Heart left ventricle (tissue), 16 donors: ENCODE results near the gene ARPC1A. TPM values are rescaled to one million over a fixed set of nuclear protein-coding genes. Genes with fewer than 3 reads are reported as not detected.
"Not testable (repeated sequence)": the region's sequence is repeated elsewhere in the genome, so short reads cannot be mapped to it uniquely, and the experiment has no call there.

Source experiments
- ATAC-seq, 4 donors: fragments of 200-7000 bp; cut with Tn5 transposase; one replicate each; pipeline ENCODE4 v1.9.1; 2020 to 2022; ENCODE audit warnings: moderate library complexity in 4 of 4, mild to moderate bottlenecking in 3 of 4, moderate number of reproducible peaks in 1 of 4
- DNase-seq, 5 donors: peaks; one replicate each; pipeline ENCODE4 v3.0.0-alpha.2; 2020
- H3K27ac ChIP-seq, 12 donors: fragments of 200-600 bp; sonication (generic) in 4 of 12; one replicate each; pipeline versions ENCODE4 v1.5.0 to v1.8.0; 2016 to 2022; ENCODE audit warnings: mild to moderate bottlenecking in 2 of 12
- H3K27me3 ChIP-seq, 9 donors: fragments of 200-600 bp; sonication (generic) in 2 of 9; one replicate each; pipeline versions ENCODE4 v1.5.1 to v1.8.0; 2016 to 2022; ENCODE audit warnings: mild to moderate bottlenecking in 3 of 9
- H3K36me3 ChIP-seq, 9 donors: fragments of 200-600 bp; sonication (generic) in 2 of 9; one replicate each; pipeline versions ENCODE4 v1.5.0 to v1.8.0; 2018 to 2022; ENCODE audit warnings: mild to moderate bottlenecking in 2 of 9
- H3K4me1 ChIP-seq, 12 donors: fragments of 200-600 bp; sonication (generic) in 4 of 12; one replicate each; pipeline versions ENCODE4 v1.5.0 to v1.8.0; 2016 to 2022; ENCODE audit warnings: mild to moderate bottlenecking in 3 of 12
- H3K4me3 ChIP-seq, 12 donors: fragments of 200-600 bp; sonication (generic) in 4 of 12; one replicate each; pipeline versions ENCODE4 v1.5.0 to v1.8.0; 2017 to 2022; ENCODE audit warnings: mild to moderate bottlenecking in 9 of 12, moderate library complexity in 4 of 12
- H3K9me3 ChIP-seq, 12 donors: fragments of 200-600 bp; sonication (generic) in 4 of 12; one replicate each; pipeline versions ENCODE4 v1.5.0 to v1.8.0; 2016 to 2022; ENCODE audit warnings: mild to moderate bottlenecking in 1 of 12
- CTCF ChIP-seq, 12 donors: fragments of 200-600 bp; sonication (generic) in 4 of 12; IDR thresholded peaks; one replicate each; pipeline versions ENCODE4 v1.5.0 to v1.8.0; 2018 to 2022; ENCODE audit warnings: antibody characterized with exemption in 12 of 12, mild to moderate bottlenecking in 5 of 12
- POLR2A ChIP-seq, 2 donors: fragments of 450-650 bp; IDR thresholded peaks; one replicate each; pipeline ENCODE4 v1.6.1; 2017; ENCODE audit warnings: antibody characterized with exemption in 2 of 2, mild to moderate bottlenecking in 2 of 2, moderate library complexity in 2 of 2
- WGBS, 4 donors: extraction: QIAGEN DNeasy Blood & Tissue Kit in 2 of 4; methylation state at CpG; one replicate each; pipeline versions ENCODE4 v1.1.5 to v1.1.7; 2013 to 2018; 5-methylcytosine and 5-hydroxymethylcytosine counted together
- intact Hi-C, 10 donors: fragments of 100-400 bp; cut with DNase I; formaldehyde crosslinking; loops; one replicate each; pipeline versions ENCODE4 v1.11.1 to v1.14.2; 2022
- polyA plus RNA-seq, 2 donors: library from polyadenylated mRNA; stranded (reverse); fragments of 200-250 nt; gene quantifications; one replicate each; pipeline ENCODE4 v1.2.3, GENCODE V29; 2013
- total RNA-seq, 9 donors: library from RNA; depleted of rRNA in 2 of 9; stranded (reverse); fragments of >200 nt in 2 of 9; fragmentation: NEBNext Ultra II Directional in 3 of 9; extraction: Animal tissue kit (Norgen Biotek cat#: 25700) in 3 of 9; gene quantifications; one replicate each; pipeline versions ENCODE4 v1.1.0 to v1.2.4, GENCODE V29; 2016 to 2023
- donor health status: ischemic (EF 13 %, LVEDD 7.1; RV severe dilation, severe dysfunction).
- donor health status: healthy with polysubstance abuse.
- donor health status: DM: no; HTN: yes; CAD: no.
- donor health status: DM: no; HTN: no; CAD: no.
- donor health status: ischemic (EF 25% LVEDD 6.9; RV normal size, moderate dysfunction).
- donor health status: ischemic (EF 25% LVEDD 5.7; RV mildly dilated, moderate dysfunction).
- donor health status: healthy.
- donor health status: DM: yes; HTN: yes; CAD: no.
- donor health status: ischemic (EF 35%, LVEDD 5.7; RV mildly dilated, moderate dysfunction).
- donor health status: nonischemic (EF 11% LVEDD 7.7; RV severe dilation, severe dysfunction).
- donor health status: DM: yes; HTN: yes; CAD: no.
- donor health status: PGD.
- donor health status: ischemic (EF 29% LVEDD 5.4; RV normal size, mild dysfunction).
- donor health status: nonischemic (EF 23%, LVEDD 6.1; RV moderate dilation, normal function).

The ARPC1A gene
- total and polyA plus RNA-seq, 11 donors: 97.1 to 208 (median 146) TPM

DNA sequence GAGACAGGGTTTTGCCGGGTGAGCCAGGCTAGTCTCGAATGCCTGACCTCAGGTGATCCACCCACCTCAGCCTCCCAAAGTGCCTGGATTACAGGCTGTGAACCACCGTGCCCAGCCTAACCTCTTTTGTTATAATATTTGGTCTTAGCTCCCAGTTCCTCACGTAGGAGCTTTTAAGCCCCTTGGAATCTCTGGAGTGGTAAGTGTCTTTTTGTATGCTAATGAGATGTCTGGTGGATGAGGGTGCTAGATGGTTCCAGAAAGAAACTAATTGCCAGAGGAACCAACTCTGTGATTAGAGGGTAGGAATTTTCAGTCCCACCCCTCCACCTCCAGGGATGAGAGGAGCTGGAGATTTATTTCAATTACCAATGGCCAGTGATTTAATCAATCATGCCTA is 5.3 kb upstream of the ARPC1A start:
- Histone ChIP-seq H3K36me3 (no peaks in the 10 kb centered on the region), H3K27me3 (no peaks in the 10 kb centered on the region), H3K4me3 (no peak overlapping the region), H3K9me3 (no peaks in the 10 kb centered on the region), H3K4me1 (peaks cover 3 to 19% (median 7%) of the 10 kb centered on the region in 12 donors), H3K27ac (no peak overlapping the region)
- ATAC-seq (no peak), DNase-seq (no peak)
- 37 to 68% (median 49%) methylated on average over 4 of the region's 4 CpGs for WGBS, 4 donors
- TF ChIP-seq CTCF (IDR thresholded peaks at IDR 0.05) (no peak), POLR2A (IDR thresholded peaks at IDR 0.05) (no peak)
- intact Hi-C loops: loop anchor here in 5 of 10 donors (5.0 to 10.0 kb wide), 2 partner anchors 173 to 176 kb away; partner anchors contain the start of gene SMURF1 (in 4 of the 5)

DNA sequence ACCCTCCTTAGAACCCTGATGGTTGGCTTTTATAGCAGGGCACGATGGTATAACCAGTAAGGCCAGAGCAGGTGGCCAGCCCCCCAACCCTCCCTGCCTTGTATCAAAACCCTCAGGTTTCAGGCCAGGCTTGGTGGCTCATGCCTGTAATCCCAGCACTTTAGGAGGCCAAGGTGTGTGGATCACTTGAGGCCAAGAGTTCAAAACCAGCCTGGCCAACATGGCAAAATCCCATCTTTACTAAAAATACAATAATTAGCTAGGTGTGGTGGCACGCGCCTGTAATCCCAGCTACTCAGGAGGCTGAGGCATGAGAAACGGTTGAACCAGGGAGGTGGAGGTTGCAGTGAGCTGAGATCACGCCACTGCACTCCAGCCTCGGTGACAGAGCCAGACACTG is 3.0 kb upstream of the ARPC1A start:
- not testable (repeated sequence) for H3K9me3 ChIP-seq, H3K27me3 ChIP-seq, H3K4me3 ChIP-seq, DNase-seq, H3K36me3 ChIP-seq, ATAC-seq, H3K27ac ChIP-seq
- peaks cover 7 to 31% (median 20%) of the 10 kb centered on the region in 12 donors for H3K4me1 ChIP-seq
- intact Hi-C loops: loop anchor here in 5 of 10 donors (5.0 to 10.0 kb wide), 2 partner anchors 175 to 178 kb away; partner anchors contain the start of gene SMURF1 (in 4 of the 5)
- 88 to 93% (median 92%) methylated on average over 6 of the region's 6 CpGs for WGBS, 4 donors

DNA sequence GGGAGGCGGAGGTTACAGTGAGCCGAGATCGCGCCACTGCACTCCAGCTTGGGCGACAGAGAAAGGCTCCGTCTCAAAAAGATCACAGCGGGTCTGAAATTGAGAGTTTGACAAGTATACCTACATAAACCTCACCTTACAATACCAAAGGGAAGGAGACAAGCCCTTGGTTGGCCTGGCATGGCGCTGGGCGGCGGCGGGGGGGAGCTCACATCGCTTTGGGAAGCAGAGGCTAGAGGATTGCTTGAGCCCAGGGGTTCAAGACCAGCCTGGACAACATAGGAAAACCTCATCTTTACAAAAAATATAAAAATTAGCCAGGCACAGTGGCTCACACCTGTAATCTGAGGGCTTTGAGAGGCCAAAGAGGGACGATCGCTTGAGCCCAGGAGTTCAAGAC is 1.1 kb upstream of the ARPC1A start:
- no peak for ATAC-seq
- peak overlapping the region in 5 of 12 donors; percentile 69 to 100 (median 85) for H3K4me3 ChIP-seq
- intact Hi-C loops: loop anchor here in 6 of 10 donors (1.0 to 10.0 kb wide), 3 partner anchors 14 to 180 kb away; partner anchors contain the start of gene SMURF1 (in 4 of the 6)
- H3K36me3 ChIP-seq: peaks cover 0 to 4% (median 0%) of the 10 kb centered on the region in 9 donors
- TF ChIP-seq CTCF (IDR thresholded peaks at IDR 0.05): no peak
- no peak for TF ChIP-seq POLR2A (IDR thresholded peaks at IDR 0.05)
- 97 to 99% (median 97%) methylated on average over 14 of the region's 14 CpGs for WGBS, 4 donors
- no peak overlapping the region for H3K27ac ChIP-seq
- DNase-seq: no peak
- H3K27me3 ChIP-seq: no peaks in the 10 kb centered on the region
- no peaks in the 10 kb centered on the region for H3K9me3 ChIP-seq
- peaks cover 7 to 50% (median 37%) of the 10 kb centered on the region in 12 donors for H3K4me1 ChIP-seq

DNA sequence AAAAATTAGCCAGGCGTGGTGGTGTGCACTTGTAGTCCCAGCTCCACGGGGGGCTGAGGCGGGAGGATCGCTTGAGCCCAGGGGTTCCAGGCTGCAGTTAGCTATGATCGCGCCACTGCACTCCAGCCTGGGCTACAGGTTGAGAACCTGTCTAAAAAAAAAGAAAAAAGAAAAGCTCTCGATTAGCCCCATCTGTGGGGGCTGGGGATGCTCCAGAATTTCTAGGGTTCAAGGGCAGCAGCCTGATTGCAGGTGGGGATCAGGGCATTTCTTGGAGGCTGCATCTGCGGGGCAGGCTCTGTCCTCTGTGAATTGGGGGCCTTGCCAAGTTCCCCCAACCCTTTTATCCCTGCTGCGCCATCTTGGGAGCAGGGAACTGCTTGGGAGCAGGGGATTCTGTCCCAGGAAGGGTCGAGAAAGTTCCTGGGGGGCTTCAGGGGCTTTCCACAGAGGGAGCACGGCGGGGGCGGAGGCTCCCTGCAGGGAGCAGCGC is 651 bp upstream of the ARPC1A start:
- intact Hi-C loops: loop anchor here in 4 of 10 donors (10.0 kb wide), 1 partner anchor 180 kb away; the partner anchor contains the start of gene SMURF1 (in 4 of the 4)
- peaks cover 7 to 55% (median 40%) of the 10 kb centered on the region in 12 donors for H3K4me1 ChIP-seq
- 27 to 34% (median 31%) methylated on average over 10 to 14 of the region's 14 CpGs for WGBS, 4 donors
- peak overlapping the region; percentile 77 to 95 (median 88) for H3K27ac ChIP-seq
- no peaks in the 10 kb centered on the region for H3K27me3 ChIP-seq
- DNase-seq (no peak), ATAC-seq (no peak)
- no peaks in the 10 kb centered on the region for H3K9me3 ChIP-seq
- H3K36me3 ChIP-seq: peaks cover 0 to 4% (median 0%) of the 10 kb centered on the region in 9 donors
- TF ChIP-seq POLR2A (IDR thresholded peaks at IDR 0.05) (no peak), CTCF (IDR thresholded peaks at IDR 0.05) (no peak)
- H3K4me3 ChIP-seq: peak overlapping the region; percentile 69 to 100 (median 92)
